ENCODE measurements around the gene EVPL.
A peak's percentile ranks its signal among the peaks of the same experiment; 100 is the strongest.

The EVPL gene

GRCh38 chr17:75959839-75960511, 67.1 kb downstream of the EVPL start:
- H3K27ac ChIP-seq (ENCODE audit: low read length): no peak overlapping the region
- no peak overlapping the region for H3K9ac ChIP-seq (ENCODE audit: low read length)
- peaks cover 20% of the 10 kb centered on the region for H3K4me1 ChIP-seq (ENCODE audit: control insufficient read depth, low read depth, low read length)
- H3K27me3 ChIP-seq (ENCODE audit: control insufficient read depth, insufficient read depth, low read length): no peaks in the 10 kb centered on the region
- peaks cover 11% of the 10 kb centered on the region for H3K36me3 ChIP-seq (ENCODE audit: control insufficient read depth, low read depth, low read length)
- H3K4me3 ChIP-seq (ENCODE audit: low read length): peak overlapping the region; percentile 25
- H3K9me3 ChIP-seq (ENCODE audit: control insufficient read depth, low read depth, low read length): no peaks in the 10 kb centered on the region

- H3K9me3 ChIP-seq (ENCODE audit: control insufficient read depth, low read depth, low read length): no peaks in the 10 kb centered on the region
- peaks cover 11% of the 10 kb centered on the region for H3K36me3 ChIP-seq (ENCODE audit: control insufficient read depth, low read depth, low read length)
- peak overlapping the region; percentile 54 for H3K27ac ChIP-seq (ENCODE audit: low read length)
- H3K4me3 ChIP-seq (ENCODE audit: low read length): peak overlapping the region; percentile 25
- H3K27me3 ChIP-seq (ENCODE audit: control insufficient read depth, insufficient read depth, low read length): no peaks in the 10 kb centered on the region
- peaks cover 20% of the 10 kb centered on the region for H3K4me1 ChIP-seq (ENCODE audit: control insufficient read depth, low read depth, low read length)
- peak overlapping the region; percentile 28 for H3K9ac ChIP-seq (ENCODE audit: low read length)
These were observed 67.9 kb downstream of the EVPL start for GRCh38 chr17:75959051-75959838.
